Adipocyte (in vitro differentiated cells): ENCODE results near the gene DCLK1.
A peak's percentile ranks its signal among the peaks of the same experiment; 100 is the strongest.

Source experiments
- DNase-seq: peaks from one replicate; pipeline ENCODE4 v3.0.0-alpha.2; 2015; ENCODE audit warnings: low read depth
- H3K27me3 ChIP-seq: replicated peaks from 2 replicates; pipeline ENCODE4 v1.7.0; 2013; ENCODE audit warnings: mild to moderate bottlenecking, low read length, moderate library complexity; ENCODE audit not compliant: control insufficient read depth, insufficient read depth
- H3K36me3 ChIP-seq: 2 replicates; pipeline ENCODE4 v1.7.0; 2013; ENCODE audit warnings: low read length, mild to moderate bottlenecking, moderate library complexity; ENCODE audit not compliant: control insufficient read depth, insufficient read depth, severe bottlenecking
- H3K4me1 ChIP-seq: 2 replicates; pipeline ENCODE4 v1.7.0; 2013; ENCODE audit warnings: mild to moderate bottlenecking, low read length, moderate library complexity; ENCODE audit not compliant: control insufficient read depth, insufficient read depth
- H3K4me3 ChIP-seq: 2 replicates; pipeline ENCODE4 v1.7.0; 2013; ENCODE audit warnings: mild to moderate bottlenecking, low read length, moderate library complexity
- H3K9ac ChIP-seq: 2 replicates; pipeline ENCODE4 v1.7.0; 2013; ENCODE audit warnings: mild to moderate bottlenecking, low read length, moderate library complexity
- H3K9me3 ChIP-seq: 2 replicates; pipeline ENCODE4 v1.7.0; 2013; ENCODE audit warnings: mild to moderate bottlenecking, low read length, moderate library complexity; ENCODE audit not compliant: control insufficient read depth

Gene DCLK1

GRCh38 chr13:35936246-35936978, 194.8 kb downstream of the DCLK1 start:
- no peak for DNase-seq
- H3K9ac ChIP-seq, result no peak overlapping the region
- H3K4me3 ChIP-seq, result no peak overlapping the region
- H3K9me3 ChIP-seq, result no peaks in the 10 kb centered on the region
- H3K36me3 ChIP-seq, result peaks cover 8% of the 10 kb centered on the region
- no peaks in the 10 kb centered on the region for H3K27me3 ChIP-seq
- peaks cover 11% of the 10 kb centered on the region for H3K4me1 ChIP-seq

DNA sequence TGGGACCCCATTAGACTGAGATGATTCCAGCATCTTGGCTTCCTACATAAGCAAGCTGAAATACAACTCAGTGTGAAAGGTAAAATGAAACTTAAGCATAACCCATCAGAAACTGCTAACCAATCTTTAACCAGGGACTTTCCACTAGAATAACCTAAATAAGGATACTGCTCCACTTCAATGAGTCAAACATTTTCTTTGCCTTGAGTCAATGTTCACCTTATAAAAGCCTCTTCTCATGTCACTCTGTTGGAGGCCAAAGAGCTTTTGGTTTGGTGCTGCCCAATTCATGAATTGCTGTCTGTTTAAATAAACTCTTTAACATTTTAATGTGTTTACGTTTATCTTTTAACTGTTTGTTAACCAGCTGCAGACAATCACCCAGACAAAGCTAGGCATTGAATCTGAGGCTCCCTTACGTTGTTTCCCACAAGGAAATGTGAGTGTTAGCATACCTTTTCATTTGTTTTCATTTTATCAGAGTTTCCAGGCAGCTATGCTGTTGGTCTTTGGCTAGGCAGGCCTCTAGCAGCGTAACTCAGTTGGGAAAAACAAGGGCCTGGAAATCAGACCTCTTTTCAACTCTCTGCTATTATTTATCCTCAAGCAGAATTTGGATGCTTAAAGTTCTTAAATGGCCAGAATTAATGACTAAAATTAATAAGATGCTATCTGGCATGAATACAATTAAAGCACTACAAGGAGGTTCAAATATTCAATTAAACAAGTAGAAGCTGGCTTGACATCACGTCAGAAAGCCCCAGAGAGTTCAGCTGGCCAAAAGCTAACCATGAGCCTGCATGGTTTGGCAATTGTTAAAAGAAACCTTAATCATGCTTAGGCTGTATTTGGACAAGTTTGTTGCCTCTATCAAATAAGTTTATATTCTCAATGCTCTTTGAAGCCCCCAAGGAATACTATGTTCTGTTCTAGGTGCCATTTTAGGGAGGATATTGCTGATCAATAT, 200.2 kb downstream of the DCLK1 start:
- no peak overlapping the region for H3K4me3 ChIP-seq
- peaks cover 5% of the 10 kb centered on the region for H3K9me3 ChIP-seq
- no peaks in the 10 kb centered on the region for H3K27me3 ChIP-seq
- H3K36me3 ChIP-seq, result peaks cover 10% of the 10 kb centered on the region
- DNase-seq, result no peak
- H3K4me1 ChIP-seq, result peaks cover 42% of the 10 kb centered on the region
- H3K9ac ChIP-seq, result no peak overlapping the region

DNA sequence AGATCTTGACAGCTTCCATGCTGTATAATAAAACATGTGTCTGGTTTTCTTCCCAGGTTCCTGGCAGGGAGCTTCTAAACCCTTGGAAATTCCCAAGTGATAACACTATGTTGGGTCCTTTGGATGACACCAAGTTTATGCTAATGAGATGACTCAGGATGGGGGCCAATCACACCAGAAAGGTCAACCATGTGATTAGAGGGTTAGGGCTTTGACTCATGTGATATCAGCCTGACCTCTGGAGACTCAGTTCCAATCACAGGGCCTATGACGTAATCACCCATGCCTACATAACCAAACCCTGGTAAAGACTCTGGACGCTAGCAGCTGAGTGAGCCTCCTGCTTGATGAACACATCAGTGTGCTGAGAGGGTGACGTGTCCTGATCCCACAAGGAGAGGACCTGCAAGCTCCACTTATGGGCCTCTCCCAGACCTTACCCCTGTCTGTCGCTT, 203.6 kb downstream of the DCLK1 start:
- peaks cover 5% of the 10 kb centered on the region for H3K9me3 ChIP-seq
- H3K27me3 ChIP-seq, result no peaks in the 10 kb centered on the region
- H3K9ac ChIP-seq, result peak overlapping the region; percentile 58
- peaks cover 10% of the 10 kb centered on the region for H3K36me3 ChIP-seq
- H3K4me1 ChIP-seq, result peaks cover 55% of the 10 kb centered on the region
- peak; percentile 27 for DNase-seq
- H3K4me3 ChIP-seq, result peak overlapping the region; percentile 17

DNA sequence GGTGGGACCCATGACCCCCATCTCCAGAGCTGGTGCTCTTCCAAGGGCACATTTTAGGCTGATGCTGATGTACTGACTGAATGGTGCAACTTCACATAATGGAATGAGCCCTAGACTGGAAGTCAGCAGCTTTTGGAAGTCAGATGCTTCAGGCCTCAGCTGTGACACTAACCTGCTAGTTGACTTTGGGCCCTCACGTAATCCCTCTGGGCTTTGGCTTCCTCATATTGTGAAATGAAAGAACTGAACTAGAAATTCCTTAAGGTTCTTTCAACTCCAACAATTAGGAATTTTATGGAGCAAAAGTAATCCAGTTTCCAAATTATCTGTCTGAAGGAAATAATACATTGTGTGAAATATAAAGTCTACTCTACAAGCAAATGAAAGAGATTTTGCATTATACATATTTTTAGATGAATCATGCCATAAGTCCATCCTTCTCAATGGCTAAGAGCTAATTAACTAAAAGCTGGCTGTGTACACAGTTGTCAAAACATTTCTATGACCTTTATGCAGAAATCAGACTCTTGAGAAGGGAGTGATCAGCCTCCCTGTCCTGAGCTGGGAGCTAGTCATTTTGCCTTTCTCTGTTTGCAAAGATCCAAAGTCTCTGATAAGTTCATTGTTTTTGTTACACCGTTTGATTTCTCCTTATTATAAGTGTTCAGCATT, 204.2 kb downstream of the DCLK1 start:
- H3K9me3 ChIP-seq, result peaks cover 5% of the 10 kb centered on the region
- peaks cover 56% of the 10 kb centered on the region for H3K4me1 ChIP-seq
- peak; percentile 42 for DNase-seq
- no peaks in the 10 kb centered on the region for H3K27me3 ChIP-seq
- H3K36me3 ChIP-seq, result peaks cover 8% of the 10 kb centered on the region
- peak overlapping the region; percentile 58 for H3K9ac ChIP-seq
- peak overlapping the region; percentile 17 for H3K4me3 ChIP-seq

DNA sequence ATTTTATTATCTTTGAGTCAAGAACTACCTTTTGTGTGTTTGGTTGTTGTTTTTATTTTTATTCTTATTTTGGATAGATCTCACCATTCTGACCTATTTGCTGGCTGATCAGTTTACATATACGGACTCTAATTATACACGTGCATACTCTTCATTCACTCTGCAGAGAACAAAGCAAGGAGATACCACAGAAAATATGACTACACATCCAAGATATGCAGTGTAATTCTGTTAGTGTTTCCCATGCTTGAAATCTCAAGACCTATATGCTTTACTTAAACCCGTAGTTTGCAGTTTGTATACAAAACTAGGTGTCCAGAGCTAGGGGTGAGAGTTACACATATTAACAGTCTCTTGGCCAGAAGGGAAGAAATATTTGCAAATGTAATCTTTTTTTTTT, 205.5 kb downstream of the DCLK1 start:
- H3K4me3 ChIP-seq, result no peak overlapping the region
- no peaks in the 10 kb centered on the region for H3K27me3 ChIP-seq
- H3K36me3 ChIP-seq, result no peaks in the 10 kb centered on the region
- H3K9ac ChIP-seq, result no peak overlapping the region
- DNase-seq, result peak; percentile 29
- H3K4me1 ChIP-seq, result peaks cover 48% of the 10 kb centered on the region
- H3K9me3 ChIP-seq, result peaks cover 2% of the 10 kb centered on the region

DNA sequence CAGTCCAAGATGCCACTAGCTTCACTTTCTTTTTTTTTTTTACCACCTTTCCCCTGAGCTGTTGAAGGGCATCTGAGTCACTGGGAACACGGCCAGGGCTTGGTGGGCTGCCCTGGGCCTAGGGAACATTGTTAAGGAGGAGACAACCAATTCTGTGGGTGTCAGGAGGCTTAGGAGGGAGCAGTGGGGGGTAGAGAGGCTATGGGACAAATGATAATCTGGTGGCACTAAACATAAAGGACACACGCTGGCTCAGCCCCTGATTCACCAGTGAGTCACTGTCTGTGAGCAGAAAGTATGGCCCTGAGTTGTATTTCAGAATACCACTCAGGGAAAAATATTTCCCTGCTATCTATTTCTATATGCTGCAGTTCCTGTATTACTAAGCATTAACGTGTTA, 207.8 kb downstream of the DCLK1 start:
- H3K4me3 ChIP-seq, result no peak overlapping the region
- peak; percentile 66 for DNase-seq
- H3K36me3 ChIP-seq, result no peaks in the 10 kb centered on the region
- no peaks in the 10 kb centered on the region for H3K9me3 ChIP-seq
- peak overlapping the region; percentile 3 for H3K9ac ChIP-seq
- peaks cover 46% of the 10 kb centered on the region for H3K4me1 ChIP-seq
- H3K27me3 ChIP-seq, result no peaks in the 10 kb centered on the region

GRCh38 chr13:35920816-35921215, 210.4 kb downstream of the DCLK1 start:
- Histone ChIP-seq H3K4me3 (no peak overlapping the region), H3K4me1 (peaks cover 49% of the 10 kb centered on the region)

DNA sequence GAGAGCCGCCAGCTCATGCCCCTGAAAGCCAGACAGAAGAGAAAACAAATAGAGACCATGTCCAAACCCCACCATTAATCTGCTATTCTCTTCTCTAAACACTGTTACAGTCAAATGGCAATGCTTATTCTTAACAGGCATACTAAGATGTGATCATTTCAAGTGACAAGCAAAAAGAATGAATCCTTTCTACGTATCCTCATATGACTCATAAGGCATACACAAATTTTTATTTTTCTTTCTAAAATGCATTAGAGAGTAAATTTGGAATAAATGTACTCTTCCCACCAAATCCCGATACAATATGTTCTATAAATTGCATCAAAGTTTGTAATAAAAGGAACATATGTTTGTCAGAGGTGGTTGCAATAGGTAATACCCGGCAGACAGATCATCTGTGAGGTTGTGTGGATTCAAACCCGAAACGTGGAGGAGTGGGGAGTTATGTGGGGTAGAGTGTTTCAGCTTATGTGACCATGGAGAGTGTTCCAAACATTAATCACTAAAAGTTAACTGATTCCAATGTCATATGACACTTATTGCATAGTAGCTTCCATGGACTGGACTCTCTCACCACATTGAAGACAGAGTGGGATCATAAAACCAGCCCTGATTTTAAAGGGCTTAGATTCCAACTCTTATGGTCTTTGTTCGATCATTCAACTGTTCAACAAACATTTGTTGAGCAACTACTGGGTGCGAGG, 213.1 kb downstream of the DCLK1 start:
- H3K4me3 ChIP-seq, result peak overlapping the region; percentile 39
- peak overlapping the region; percentile 55 for H3K9ac ChIP-seq
- peaks cover 50% of the 10 kb centered on the region for H3K4me1 ChIP-seq
- no peaks in the 10 kb centered on the region for H3K9me3 ChIP-seq
- no peaks in the 10 kb centered on the region for H3K36me3 ChIP-seq
- H3K27me3 ChIP-seq, result no peaks in the 10 kb centered on the region
- peak; percentile 72 for DNase-seq

More at GRCh38 chr13:35920816-35921215, 210.4 kb downstream of the DCLK1 start:
- Histone ChIP-seq H3K36me3 (no peaks in the 10 kb centered on the region), H3K27me3 (no peaks in the 10 kb centered on the region), H3K9me3 (no peaks in the 10 kb centered on the region), H3K9ac (no peak overlapping the region)
- DNase-seq, result no peak

DNA sequence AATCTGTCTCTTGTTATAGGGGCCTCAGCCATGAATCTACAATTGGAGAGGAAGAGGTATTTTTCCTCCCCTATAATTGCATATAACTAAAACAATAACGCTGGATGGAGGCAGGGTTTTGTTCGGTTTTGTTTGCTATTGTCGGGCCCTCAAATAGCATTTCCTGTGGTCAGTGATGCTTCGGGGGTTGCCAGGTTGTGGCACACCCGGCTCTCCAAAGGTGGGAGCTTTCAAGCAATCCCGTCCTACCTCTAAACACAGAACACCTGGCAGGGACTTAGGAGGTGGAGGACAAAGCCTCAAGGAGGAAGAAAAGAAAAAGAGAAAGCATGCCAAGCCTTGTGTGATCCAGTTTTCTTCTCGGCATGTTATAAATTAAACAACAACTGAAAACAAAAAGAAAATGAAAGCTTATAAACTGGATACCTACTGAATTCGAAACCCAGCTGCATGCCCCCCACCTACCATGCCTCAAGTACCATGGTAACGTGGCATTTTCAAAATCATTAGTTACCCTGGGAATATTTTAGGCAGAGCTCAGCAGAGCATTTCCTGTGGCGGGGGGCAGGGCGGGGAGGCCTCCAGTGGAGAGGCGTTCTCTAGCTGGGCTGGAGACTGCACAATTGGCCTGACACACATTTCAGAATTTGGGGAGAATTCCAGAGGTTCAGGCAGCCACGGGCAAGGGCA, 213.8 kb downstream of the DCLK1 start:
- H3K4me1 ChIP-seq, result peaks cover 49% of the 10 kb centered on the region
- no peaks in the 10 kb centered on the region for H3K27me3 ChIP-seq
- no peaks in the 10 kb centered on the region for H3K36me3 ChIP-seq
- no peaks in the 10 kb centered on the region for H3K9me3 ChIP-seq
- H3K4me3 ChIP-seq, result peak overlapping the region; percentile 39
- H3K9ac ChIP-seq, result peak overlapping the region; percentile 60
- DNase-seq, result no peak

DNA sequence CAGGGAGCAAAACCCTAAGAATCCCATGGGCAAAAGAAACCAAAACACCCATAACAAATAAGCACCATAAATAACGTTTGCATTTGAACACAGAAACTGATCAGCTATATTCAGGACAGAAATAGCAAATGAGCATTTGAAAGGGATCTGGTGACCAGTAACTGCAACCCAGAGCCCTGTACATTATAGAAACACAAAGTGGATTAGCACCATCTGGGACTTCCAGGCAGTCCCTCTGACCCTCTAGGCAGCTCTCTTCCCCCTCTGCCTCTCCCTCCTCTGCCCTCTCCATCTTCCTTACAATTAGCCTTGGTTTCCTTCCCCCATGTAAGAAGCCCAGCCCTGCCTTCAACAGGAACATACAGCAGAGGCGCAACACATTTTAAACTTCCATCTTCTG, 215.0 kb downstream of the DCLK1 start:
- Histone ChIP-seq H3K36me3 (no peaks in the 10 kb centered on the region), H3K4me3 (no peak overlapping the region), H3K9ac (peak overlapping the region; percentile 5), H3K9me3 (no peaks in the 10 kb centered on the region), H3K27me3 (no peaks in the 10 kb centered on the region), H3K4me1 (peaks cover 49% of the 10 kb centered on the region)
- no peak for DNase-seq
